ENCODE data around the gene STRN.

GRCh38 chr2:36951574-36951973 lies 14.8 kb downstream of the STRN start:
- TF ChIP-seq, protein P1, sequence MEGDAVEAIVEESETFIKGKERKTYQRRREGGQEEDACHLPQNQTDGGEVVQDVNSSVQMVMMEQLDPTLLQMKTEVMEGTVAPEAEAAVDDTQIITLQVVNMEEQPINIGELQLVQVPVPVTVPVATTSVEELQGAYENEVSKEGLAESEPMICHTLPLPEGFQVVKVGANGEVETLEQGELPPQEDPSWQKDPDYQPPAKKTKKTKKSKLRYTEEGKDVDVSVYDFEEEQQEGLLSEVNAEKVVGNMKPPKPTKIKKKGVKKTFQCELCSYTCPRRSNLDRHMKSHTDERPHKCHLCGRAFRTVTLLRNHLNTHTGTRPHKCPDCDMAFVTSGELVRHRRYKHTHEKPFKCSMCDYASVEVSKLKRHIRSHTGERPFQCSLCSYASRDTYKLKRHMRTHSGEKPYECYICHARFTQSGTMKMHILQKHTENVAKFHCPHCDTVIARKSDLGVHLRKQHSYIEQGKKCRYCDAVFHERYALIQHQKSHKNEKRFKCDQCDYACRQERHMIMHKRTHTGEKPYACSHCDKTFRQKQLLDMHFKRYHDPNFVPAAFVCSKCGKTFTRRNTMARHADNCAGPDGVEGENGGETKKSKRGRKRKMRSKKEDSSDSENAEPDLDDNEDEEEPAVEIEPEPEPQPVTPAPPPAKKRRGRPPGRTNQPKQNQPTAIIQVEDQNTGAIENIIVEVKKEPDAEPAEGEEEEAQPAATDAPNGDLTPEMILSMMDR (conservative IDR thresholded peaks at IDR 0.05; ENCODE audit: low read length), result no peak
- no peak for TF ChIP-seq EZH2phosphoT487 (IDR thresholded peaks at IDR 0.05; ENCODE audit: borderline replicate concordance, low read depth, low read length)
